HepG2 (cell line): Measurements from ENCODE around the gene COG1. TPM values are rescaled to one million over a fixed set of nuclear protein-coding genes. Genes with fewer than 3 reads are reported as not detected.
A peak's percentile ranks its signal among the peaks of the same experiment; 100 is the strongest.

Source experiments
- ARHGAP35 ChIP-seq: sonication (generic); formaldehyde crosslinking; IDR thresholded peaks from 2 replicates; pipeline ENCODE4 v1.9.0; 2022; ENCODE audit warnings: mild to moderate bottlenecking, inconsistent platforms, moderate library complexity, missing genetic modification reagents, borderline replicate concordance
- CEBPG ChIP-seq: IDR thresholded peaks from 2 replicates; pipeline ENCODE4 v1.6.1; 2016
- DMAP1 ChIP-seq: IDR thresholded peaks from 2 replicates; pipeline ENCODE4 v1.6.1; 2016
- GATAD1 ChIP-seq: IDR thresholded peaks from 2 replicates; pipeline ENCODE4 v1.6.1; 2016; ENCODE audit warnings: missing genetic modification reagents, missing compliant biosample characterization
- GFI1 ChIP-seq: sonication (generic); formaldehyde crosslinking; IDR thresholded peaks from 2 replicates; pipeline ENCODE4 v1.5.0; 2020; ENCODE audit warnings: missing genetic modification reagents, mild to moderate bottlenecking, borderline replicate concordance
- KDM6A ChIP-seq: IDR thresholded peaks from 2 replicates; pipeline ENCODE4 v1.6.1; 2016; ENCODE audit warnings: low read depth
- MAZ ChIP-seq, 2 experiments: sonication (generic) in 1 of 2; formaldehyde crosslinking in 1 of 2; IDR thresholded peaks; 2 replicates each; pipeline versions ENCODE4 v1.5.0 to v1.6.1; 2012 to 2020; ENCODE audit warnings: low read depth in 2 of 2, mild to moderate bottlenecking in 2 of 2, borderline replicate concordance in 1 of 2, improper control_type of control experiment in 1 of 2, low read length in 1 of 2, missing genetic modification reagents in 1 of 2, moderate library complexity in 1 of 2
- PAWR ChIP-seq: sonication (generic); formaldehyde crosslinking; IDR thresholded peaks from 2 replicates; pipeline ENCODE4 v1.4.0; 2020; ENCODE audit warnings: missing genetic modification reagents, mild to moderate bottlenecking, borderline replicate concordance
- PCBP2 ChIP-seq: fragments of 200-400 bp; formaldehyde crosslinking; optimal IDR thresholded peaks from 2 replicates; pipeline ENCODE3; 2018; ENCODE audit warnings: low read length, low read depth; ENCODE audit not compliant: poor library complexity, severe bottlenecking
- PRDM15 ChIP-seq: sonication (generic); formaldehyde crosslinking; IDR thresholded peaks from 2 replicates; pipeline ENCODE4 v1.4.0; 2020; ENCODE audit warnings: missing genetic modification reagents
- PTBP1 ChIP-seq: fragments of 200-400 bp; formaldehyde crosslinking; IDR thresholded peaks from 2 replicates; pipeline ENCODE4 v1.6.1; 2018; ENCODE audit warnings: low read length, low read depth; ENCODE audit not compliant: poor library complexity, severe bottlenecking
- RORA ChIP-seq: sonication (generic); formaldehyde crosslinking; IDR thresholded peaks from 2 replicates; pipeline ENCODE4 v1.5.0; 2020; ENCODE audit warnings: mild to moderate bottlenecking, missing genetic modification reagents, moderate library complexity
- ZBTB42 ChIP-seq: sonication (generic); formaldehyde crosslinking; IDR thresholded peaks from 2 replicates; pipeline ENCODE4 v1.5.0; 2020; ENCODE audit warnings: mild to moderate bottlenecking, missing genetic modification reagents
- ZKSCAN1 ChIP-seq: fragments of 150-350 bp; IDR thresholded peaks from 2 replicates; pipeline ENCODE4 v1.6.1; 2014; ENCODE audit warnings: low read length
- ZNF180 ChIP-seq: sonication (generic); formaldehyde crosslinking; IDR thresholded peaks from 2 replicates; pipeline ENCODE4 v1.4.0; 2020; ENCODE audit warnings: low read depth, missing genetic modification reagents, borderline replicate concordance
- ZNF296 ChIP-seq: sonication (generic); formaldehyde crosslinking; conservative IDR thresholded peaks from 2 replicates; pipeline ENCODE4 v1.5.0; 2020; ENCODE audit warnings: mild to moderate bottlenecking, missing genetic modification reagents
- ZNF317 ChIP-seq: sonication (generic); formaldehyde crosslinking; IDR thresholded peaks from 2 replicates; pipeline ENCODE4 v1.5.0; 2020; ENCODE audit warnings: mild to moderate bottlenecking, missing genetic modification reagents
- ZNF512B ChIP-seq: sonication (generic); formaldehyde crosslinking; IDR thresholded peaks from 2 replicates; pipeline ENCODE4 v1.5.1; 2020; ENCODE audit warnings: missing genetic modification reagents, mild to moderate bottlenecking, borderline replicate concordance
- ZNF552 ChIP-seq: sonication (generic); formaldehyde crosslinking; IDR thresholded peaks from 2 replicates; pipeline ENCODE4 v1.9.0; 2022; ENCODE audit warnings: missing genetic modification reagents, mild to moderate bottlenecking, borderline replicate concordance
- ZNF777 ChIP-seq: sonication (generic); formaldehyde crosslinking; IDR thresholded peaks from 2 replicates; pipeline ENCODE4 v1.4.0; 2020; ENCODE audit warnings: missing genetic modification reagents
- ZNF83 ChIP-seq: sonication (generic); formaldehyde crosslinking; IDR thresholded peaks from 2 replicates; pipeline ENCODE4 v1.4.0; 2020; ENCODE audit warnings: missing genetic modification reagents, mild to moderate bottlenecking, borderline replicate concordance
- polyA plus RNA-seq, 8 experiments: library from polyadenylated mRNA; depleted of rRNA in 3 of 8; stranded (reverse) in 7 of 8; unstranded in 1 of 8; fragments of >200 nt; fragmentation: Illumina TruSeq in 4 of 8; extraction: Trizol in 4 of 8; gene quantifications; 2 replicates each; pipeline versions ENCODE4 v1.2.1 to v1.2.3, GENCODE V29; 2011 to 2016; ENCODE audit warnings: low read depth in 4 of 8, missing spikeins in 1 of 8, mixed read lengths in 1 of 8; ENCODE audit not compliant: insufficient read depth in 1 of 8
- total RNA-seq, 5 experiments: library from RNA; depleted of rRNA; stranded (reverse); fragments of >200 nt; fragmentation: Illumina TruSeq; extraction: Trizol; gene quantifications; 2 replicates each; pipeline ENCODE4 v1.2.3, GENCODE V29; 2016; ENCODE audit warnings: low read depth in 1 of 5

The COG1 gene
- total and polyA plus RNA-seq, 2 of the 13 experiments (the other 11 are each of a cell fraction or from before 2014, with no cell fraction given), result 36.6 to 39.7 TPM

- no peak for TF ChIP-seq PRDM15 (CRISPR knock-in tag)
- no peak for TF ChIP-seq KDM6A
- no peak for TF ChIP-seq PCBP2
- 0 out of 2 replicates have a peak, but pooled peaks have one; percentile 68 for TF ChIP-seq ZNF512B
- TF ChIP-seq ZNF777 (CRISPR knock-in tag), result peak; percentile 82
- TF ChIP-seq ZNF296 (CRISPR knock-in tag), result no peak
- TF ChIP-seq MAZ (IDR thresholded peaks at IDR 0.05; ENCODE audit: borderline replicate concordance, low read depth, low read length), result peak; percentile 84
- TF ChIP-seq MAZ (CRISPR knock-in tag; IDR thresholded peaks at IDR 0.05; ENCODE audit: low read depth), result peak; percentile 92
- no peak for TF ChIP-seq PAWR
- peak; percentile 83 for TF ChIP-seq GATAD1
- TF ChIP-seq ZNF552 (CRISPR knock-in tag), result peak; percentile 84; the same call in 1 of the 2 replicates
- TF ChIP-seq DMAP1 (CRISPR knock-in tag), result peak; percentile 40; the same call in 1 of the 2 replicates
- no peak for TF ChIP-seq ZNF83 (CRISPR knock-in tag)
- TF ChIP-seq ZKSCAN1, result no peak
- TF ChIP-seq ARHGAP35, result peak; percentile 98
- TF ChIP-seq PTBP1, result no peak
- no peak; the same call in 1 of the 2 replicates for TF ChIP-seq GFI1 (CRISPR knock-in tag)
- peak; percentile 56; the same call in 1 of the 2 replicates for TF ChIP-seq ZNF317 (CRISPR knock-in tag)
- TF ChIP-seq ZBTB42 (CRISPR knock-in tag), result peak; percentile 58; the same call in 1 of the 2 replicates
- TF ChIP-seq RORA (CRISPR knock-in tag), result no peak
- TF ChIP-seq CEBPG (CRISPR knock-in tag), result no peak; the same call in 1 of the 2 replicates
- 0 out of 2 replicates have a peak, but pooled peaks have one; percentile 57 for TF ChIP-seq ZNF180 (CRISPR knock-in tag)
These were observed 39.2 kb downstream of the COG1 start (continued) for GRCh38 chr17:73231841-73232586.
